NT2/D1 (cell line): ENCODE measurements around the gene MERTK.

Source experiments
- SUZ12 ChIP-seq: IDR thresholded peaks from 2 replicates; pipeline ENCODE4 v1.6.1; 2011; ENCODE audit not compliant: insufficient read length, insufficient read depth; ENCODE audit errors: extremely low read depth
- ZNF274 ChIP-seq: IDR thresholded peaks from 2 replicates; pipeline ENCODE4 v1.6.1; 2011; ENCODE audit warnings: mild to moderate bottlenecking, low read depth, low read length

GRCh38 chr2:111950236-111950635 is 51.8 kb downstream of the MERTK start:
- TF ChIP-seq SUZ12 (no peak), ZNF274 (no peak)
